Spleen (tissue), 11 donors: Measurements from ENCODE around the gene TSPAN15. TPM values are rescaled to one million over a fixed set of nuclear protein-coding genes. Genes with fewer than 3 reads are reported as not detected.

Experiments used
- DNase-seq: peaks from one replicate; pipeline ENCODE4 v3.0.0-alpha.2; 2020
- H3K27ac ChIP-seq, 8 donors: fragments of 200-600 bp; sonication (generic) in 7 of 8; 1 replicate in 4 of 8; 2 replicates in 4 of 8; pipeline versions ENCODE4 v1.5.0 to v1.8.0; 2016 to 2021; ENCODE audit warnings: inconsistent platforms in 4 of 8, mild to moderate bottlenecking in 4 of 8, moderate library complexity in 1 of 8
- H3K27me3 ChIP-seq, 7 donors: fragments of 200-600 bp; sonication (generic) in 6 of 7; replicated peaks in 1 of 7; 1 replicate in 4 of 7; 2 replicates in 3 of 7; pipeline versions ENCODE4 v1.5.0 to v1.8.0; 2016 to 2021; ENCODE audit warnings: inconsistent platforms in 3 of 7, mild to moderate bottlenecking in 1 of 7
- H3K36me3 ChIP-seq, 6 donors: fragments of 200-600 bp; sonication (generic) in 5 of 6; 1 replicate in 4 of 6; 2 replicates in 2 of 6; pipeline versions ENCODE4 v1.5.0 to v1.8.0; 2016 to 2021; ENCODE audit warnings: inconsistent platforms in 2 of 6
- H3K4me1 ChIP-seq, 6 donors: fragments of 200-600 bp; sonication (generic) in 5 of 6; 1 replicate in 3 of 6; 2 replicates in 3 of 6; pipeline versions ENCODE4 v1.5.0 to v1.8.0; 2016 to 2021; ENCODE audit warnings: inconsistent platforms in 3 of 6
- H3K4me3 ChIP-seq, 8 donors: fragments of 200-600 bp; sonication (generic) in 7 of 8; 1 replicate in 4 of 8; 2 replicates in 4 of 8; pipeline versions ENCODE4 v1.5.0 to v1.8.0; 2016 to 2021; ENCODE audit warnings: inconsistent platforms in 4 of 8, mild to moderate bottlenecking in 4 of 8, moderate library complexity in 2 of 8
- H3K9me3 ChIP-seq, 8 donors: fragments of 200-600 bp; sonication (generic) in 7 of 8; 1 replicate in 4 of 8; 2 replicates in 4 of 8; pipeline versions ENCODE4 v1.5.0 to v1.8.0; 2016 to 2021; ENCODE audit warnings: inconsistent platforms in 4 of 8
- POLR2A ChIP-seq, 3 donors: fragments of 450-650 bp; IDR thresholded peaks; one replicate each; pipeline ENCODE4 v1.5.1; 2017; ENCODE audit warnings: antibody characterized with exemption in 3 of 3, mild to moderate bottlenecking in 1 of 3
- POLR2AphosphoS5 ChIP-seq, 3 donors: sonication (generic); formaldehyde crosslinking; IDR thresholded peaks; one replicate each; pipeline ENCODE4 v1.5.1; 2017; ENCODE audit warnings: antibody characterized with exemption in 3 of 3
- WGBS, 5 donors: extraction: QIAGEN DNeasy Blood & Tissue Kit in 3 of 5; methylation state at CpG; one replicate each; pipeline versions ENCODE4 v1.1.5 to v1.1.7; 2013 to 2018; 5-methylcytosine and 5-hydroxymethylcytosine counted together
- intact Hi-C: fragments of 100-400 bp; cut with DNase I; formaldehyde crosslinking; loops from one replicate; pipeline ENCODE4 v1.15.0; 2023; ENCODE audit warnings: low total_unique reads
- polyA plus RNA-seq, 3 donors: library from polyadenylated mRNA; stranded (reverse); fragments of 200-250 nt; gene quantifications; one replicate each; pipeline ENCODE4 v1.2.1, GENCODE V29; 2013
- total RNA-seq, 7 donors: library from RNA; depleted of rRNA in 3 of 7; stranded (reverse); fragments of >200 nt in 3 of 7; fragmentation: NEBNext Ultra II Directional in 4 of 7; extraction: Animal tissue kit (Norgen Biotek cat#: 25700) in 4 of 7; gene quantifications; one replicate each; pipeline versions ENCODE4 v1.1.0 to v1.2.1, GENCODE V29; 2016 to 2021
- TF ChIP-seq, protein P1 (sequence below), 11 experiments: fragments of 200-600 bp in 7 of 11; fragments of 450-650 bp in 4 of 11; sonication (generic) in 4 of 11; IDR thresholded peaks in 8 of 11; conservative IDR thresholded peaks in 3 of 11; 1 replicate in 7 of 11; 2 replicates in 4 of 11; pipeline versions ENCODE4 v1.4.0 to v1.8.0; 2016 to 2021; ENCODE audit warnings: antibody characterized with exemption in 11 of 11, inconsistent platforms in 4 of 11, mild to moderate bottlenecking in 1 of 11
- donor health status: healthy with polysubstance abuse.
- donor health status: DM: no; HTN: no; CAD: no; lungs with moderate emphysema.
- donor health status: DM: no; HTN: no; CAD: no.
- donor health status: Bipolar disorder and iron deficiency.
- donor health status: healthy.
- donor health status: DM: no; HTN: no; CAD: no.
- donor health status: DM: yes; HTN: yes; CAD: no.

Gene TSPAN15
- total and polyA plus RNA-seq, 10 donors: 13.5 to 68.4 (median 41.3) TPM

GRCh38 chr10:69409968-69410367, 41.3 kb upstream of the TSPAN15 start:
- Histone ChIP-seq H3K4me3 (no peak overlapping the region), H3K27me3 (no peaks in the 10 kb centered on the region), H3K36me3 (peaks cover 0 to 5% (median 0%) of the 10 kb centered on the region in 6 donors), H3K9me3 (no peaks in the 10 kb centered on the region), H3K27ac (peak overlapping the region in 6 of 8 donors; percentile 29 to 94 (median 91)), H3K4me1 (peaks cover 6 to 57% (median 27%) of the 10 kb centered on the region in 6 donors)
- TF ChIP-seq POLR2A (IDR thresholded peaks at IDR 0.05) (no peak), POLR2AphosphoS5 (IDR thresholded peaks at IDR 0.05) (peak in 1 of 3 donors; percentile 75)
- TF ChIP-seq, protein P1, sequence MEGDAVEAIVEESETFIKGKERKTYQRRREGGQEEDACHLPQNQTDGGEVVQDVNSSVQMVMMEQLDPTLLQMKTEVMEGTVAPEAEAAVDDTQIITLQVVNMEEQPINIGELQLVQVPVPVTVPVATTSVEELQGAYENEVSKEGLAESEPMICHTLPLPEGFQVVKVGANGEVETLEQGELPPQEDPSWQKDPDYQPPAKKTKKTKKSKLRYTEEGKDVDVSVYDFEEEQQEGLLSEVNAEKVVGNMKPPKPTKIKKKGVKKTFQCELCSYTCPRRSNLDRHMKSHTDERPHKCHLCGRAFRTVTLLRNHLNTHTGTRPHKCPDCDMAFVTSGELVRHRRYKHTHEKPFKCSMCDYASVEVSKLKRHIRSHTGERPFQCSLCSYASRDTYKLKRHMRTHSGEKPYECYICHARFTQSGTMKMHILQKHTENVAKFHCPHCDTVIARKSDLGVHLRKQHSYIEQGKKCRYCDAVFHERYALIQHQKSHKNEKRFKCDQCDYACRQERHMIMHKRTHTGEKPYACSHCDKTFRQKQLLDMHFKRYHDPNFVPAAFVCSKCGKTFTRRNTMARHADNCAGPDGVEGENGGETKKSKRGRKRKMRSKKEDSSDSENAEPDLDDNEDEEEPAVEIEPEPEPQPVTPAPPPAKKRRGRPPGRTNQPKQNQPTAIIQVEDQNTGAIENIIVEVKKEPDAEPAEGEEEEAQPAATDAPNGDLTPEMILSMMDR (IDR thresholded peaks at IDR 0.05 in 8 of 11, conservative IDR thresholded peaks at IDR 0.05 in 3 of 11): no peak
- intact Hi-C loops: loop anchor here (5.0 kb wide), 1 partner anchor 97 kb away; no protein-coding TSS in a partner anchor
- peak; percentile 81 for DNase-seq
- 30 to 46% (median 38%) methylated on average over 5 to 6 of the region's 6 CpGs for WGBS, 5 donors

GRCh38 chr10:69410487-69410886, 40.8 kb upstream of the TSPAN15 start:
- Histone ChIP-seq H3K4me1 (peaks cover 6 to 57% (median 27%) of the 10 kb centered on the region in 6 donors), H3K27me3 (no peaks in the 10 kb centered on the region), H3K4me3 (no peak overlapping the region), H3K27ac (peak overlapping the region in 5 of 8 donors; percentile 29 to 94 (median 91)), H3K9me3 (no peaks in the 10 kb centered on the region), H3K36me3 (peaks cover 0 to under 1% (median 0%) of the 10 kb centered on the region in 6 donors)
- DNase-seq: peak; percentile 68
- intact Hi-C loops: no loop called here
- WGBS, 5 donors: 83 to 90% (median 86%) methylated on average over 10 of the region's 10 CpGs
- TF ChIP-seq POLR2AphosphoS5 (IDR thresholded peaks at IDR 0.05) (no peak), POLR2A (IDR thresholded peaks at IDR 0.05) (no peak)
- TF ChIP-seq, protein P1 (IDR thresholded peaks at IDR 0.05 in 8 of 11, conservative IDR thresholded peaks at IDR 0.05 in 3 of 11): no peak

DNA sequence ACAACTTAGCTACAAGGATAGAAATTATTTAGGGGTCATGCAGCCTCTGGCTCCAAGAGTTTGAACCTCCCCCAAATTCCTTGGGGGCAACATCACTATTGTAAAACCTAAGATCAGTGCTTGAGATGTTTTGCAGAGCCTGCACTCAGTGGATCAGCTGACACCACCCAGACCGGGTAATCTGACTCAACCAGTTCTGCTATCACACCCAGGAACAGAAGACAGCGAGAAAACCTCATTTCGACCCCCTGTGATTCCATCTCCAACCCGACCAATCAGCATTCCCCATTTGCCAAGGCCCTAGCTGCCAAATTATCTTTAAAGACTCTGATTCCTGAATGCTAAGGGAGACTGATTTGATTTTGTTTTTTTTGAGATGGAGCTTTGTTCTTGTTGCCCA, 39.8 kb upstream of the TSPAN15 start:
- DNase-seq: no peak
- intact Hi-C loops: no loop called here

GRCh38 chr10:69412232-69412790, 39.0 kb upstream of the TSPAN15 start:
- TF ChIP-seq POLR2AphosphoS5 (IDR thresholded peaks at IDR 0.05): no peak
- TF ChIP-seq, protein P1 (IDR thresholded peaks at IDR 0.05 in 8 of 11, conservative IDR thresholded peaks at IDR 0.05 in 3 of 11): no peak
- no peak for TF ChIP-seq POLR2A (IDR thresholded peaks at IDR 0.05)
- 53 to 75% (median 64%) methylated on average over 3 of the region's 3 CpGs for WGBS, 5 donors
- Histone ChIP-seq H3K27ac (no peak overlapping the region), H3K4me3 (no peak overlapping the region), H3K36me3 (no peaks in the 10 kb centered on the region), H3K27me3 (no peaks in the 10 kb centered on the region), H3K4me1 (peaks cover 6 to 41% (median 25%) of the 10 kb centered on the region in 6 donors), H3K9me3 (no peaks in the 10 kb centered on the region)
- intact Hi-C loops: no loop called here
- DNase-seq: peak; percentile 30

More for the DNA sequence above, 39.8 kb upstream of the TSPAN15 start:
- H3K36me3 ChIP-seq: no peaks in the 10 kb centered on the region
- TF ChIP-seq, protein P1 (IDR thresholded peaks at IDR 0.05 in 8 of 11, conservative IDR thresholded peaks at IDR 0.05 in 3 of 11): no peak
- no peak for TF ChIP-seq POLR2AphosphoS5 (IDR thresholded peaks at IDR 0.05)
- TF ChIP-seq POLR2A (IDR thresholded peaks at IDR 0.05): no peak
- H3K9me3 ChIP-seq: no peaks in the 10 kb centered on the region
- H3K27ac ChIP-seq: peak overlapping the region in 1 of 8 donors; percentile 94
- 61 to 92% (median 83%) methylated on average over 4 of the region's 4 CpGs for WGBS, 5 donors
- no peak overlapping the region for H3K4me3 ChIP-seq
- H3K27me3 ChIP-seq: no peaks in the 10 kb centered on the region
- H3K4me1 ChIP-seq: peaks cover 6 to 49% (median 27%) of the 10 kb centered on the region in 6 donors
